GM21381 (cell line): ENCODE data around the gene DQX1.
"Not testable (repeated sequence)": the region's sequence is repeated elsewhere in the genome, so short reads cannot be mapped to it uniquely, and the experiment has no call there.

Experiments used
- ATAC-seq: cut with Tn5 transposase; IDR thresholded peaks from one replicate; pipeline ENCODE4 v1.9.1; 2021; ENCODE audit warnings: mild to moderate bottlenecking, moderate library complexity; ENCODE audit not compliant: unreplicated experiment

Gene DQX1

DNA sequence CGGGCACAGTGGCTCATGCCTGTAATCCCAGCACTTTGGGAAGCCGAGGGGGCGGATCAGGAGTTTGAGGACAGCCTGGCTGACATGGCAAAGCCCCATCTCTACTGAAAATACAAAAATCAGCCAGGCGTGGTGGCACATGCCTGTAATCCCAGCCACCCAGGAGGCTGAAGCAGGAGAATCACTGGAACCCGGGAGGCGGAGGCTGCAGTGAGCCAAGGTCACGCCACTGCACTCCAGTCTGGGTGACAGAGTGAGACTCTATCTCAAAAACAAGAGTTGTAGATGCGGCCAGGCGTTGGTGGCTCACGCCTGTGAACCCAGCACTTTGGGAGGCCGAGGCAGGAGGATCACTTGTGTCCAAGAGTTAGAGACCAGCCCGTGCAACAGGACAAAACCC, 55.3 kb downstream of the DQX1 start:
- ATAC-seq: not testable (repeated sequence)
